Measurements from ENCODE around the gene KRT10. TPM values are rescaled to one million over a fixed set of nuclear protein-coding genes. Genes with fewer than 3 reads are reported as not detected.
A peak's percentile ranks its signal among the peaks of the same experiment; 100 is the strongest.
"Not testable (repeated sequence)": the region's sequence is repeated elsewhere in the genome, so short reads cannot be mapped to it uniquely, and the experiment has no call there.

Gene KRT10
- total RNA-seq, 1 donor: 2.2 TPM

- H3K9me3 ChIP-seq (ENCODE audit: low read depth, low read length): no peaks in the 10 kb centered on the region
- no peak for TF ChIP-seq CTCF (IDR thresholded peaks at IDR 0.05; ENCODE audit: extremely low read depth, low read depth, low read length)
- no peak overlapping the region for H2AFZ ChIP-seq (ENCODE audit: low read length)
Measured at GRCh38 chr17:40817103-40817682, 5.2 kb downstream of the KRT10 start.

GRCh38 chr17:40816569-40816968 is 5.8 kb downstream of the KRT10 start:
- DNase-seq (ENCODE audit: insufficient read length, low spot score, missing footprints): no peak
- Histone ChIP-seq H3K79me2 (ENCODE audit: insufficient read depth, low read length) (peaks cover 21% of the 10 kb centered on the region), H3K27ac (ENCODE audit: low read depth, low read length) (no peak overlapping the region), H3K27me3 (ENCODE audit: insufficient read depth, low read length) (no peaks in the 10 kb centered on the region), H3K4me2 (ENCODE audit: insufficient read depth, low read length) (no peak overlapping the region), H2AFZ (ENCODE audit: low read length) (no peak overlapping the region), H3K4me1 (ENCODE audit: insufficient read depth, low read length) (peaks cover 8% of the 10 kb centered on the region), H3K9me3 (ENCODE audit: low read depth, low read length) (no peaks in the 10 kb centered on the region), H4K20me1 (ENCODE audit: insufficient read depth, low read length) (no peaks in the 10 kb centered on the region), H3K36me3 (ENCODE audit: insufficient read depth, low read length) (peaks cover 11% of the 10 kb centered on the region), H3K4me3 (ENCODE audit: insufficient read depth, low read length) (no peak overlapping the region)
- no peak for TF ChIP-seq CTCF (IDR thresholded peaks at IDR 0.05; ENCODE audit: extremely low read depth, low read depth, low read length)

More at GRCh38 chr17:40817103-40817682, 5.2 kb downstream of the KRT10 start:
- DNase-seq (ENCODE audit: insufficient read length, low spot score, missing footprints): no peak
- peak overlapping the region; percentile 87 for H3K4me2 ChIP-seq (ENCODE audit: insufficient read depth, low read length)
- peaks cover 22% of the 10 kb centered on the region for H3K79me2 ChIP-seq (ENCODE audit: insufficient read depth, low read length)
- no peaks in the 10 kb centered on the region for H4K20me1 ChIP-seq (ENCODE audit: insufficient read depth, low read length)
- H3K4me1 ChIP-seq (ENCODE audit: insufficient read depth, low read length): peaks cover 8% of the 10 kb centered on the region
- H3K4me3 ChIP-seq (ENCODE audit: insufficient read depth, low read length): no peak overlapping the region
- H3K27me3 ChIP-seq (ENCODE audit: insufficient read depth, low read length): no peaks in the 10 kb centered on the region
- H3K27ac ChIP-seq (ENCODE audit: low read depth, low read length): no peak overlapping the region
- peaks cover 11% of the 10 kb centered on the region for H3K36me3 ChIP-seq (ENCODE audit: insufficient read depth, low read length)

GRCh38 chr17:40815381-40815780 is 7.0 kb downstream of the KRT10 start:
- H3K27me3 ChIP-seq (ENCODE audit: insufficient read depth, low read length): no peaks in the 10 kb centered on the region
- peaks cover 17% of the 10 kb centered on the region for H3K79me2 ChIP-seq (ENCODE audit: insufficient read depth, low read length)
- no peak for TF ChIP-seq CTCF (IDR thresholded peaks at IDR 0.05; ENCODE audit: extremely low read depth, low read depth, low read length)
- H3K4me2 ChIP-seq (ENCODE audit: insufficient read depth, low read length): no peak overlapping the region
- no peaks in the 10 kb centered on the region for H3K9me3 ChIP-seq (ENCODE audit: low read depth, low read length)
- no peaks in the 10 kb centered on the region for H4K20me1 ChIP-seq (ENCODE audit: insufficient read depth, low read length)
- peaks cover 14% of the 10 kb centered on the region for H3K4me1 ChIP-seq (ENCODE audit: insufficient read depth, low read length)
- no peak overlapping the region for H3K4me3 ChIP-seq (ENCODE audit: insufficient read depth, low read length)
- no peak overlapping the region for H2AFZ ChIP-seq (ENCODE audit: low read length)
- no peak overlapping the region for H3K27ac ChIP-seq (ENCODE audit: low read depth, low read length)
- H3K36me3 ChIP-seq (ENCODE audit: insufficient read depth, low read length): peaks cover 11% of the 10 kb centered on the region
- no peak for DNase-seq (ENCODE audit: insufficient read length, low spot score, missing footprints)

DNA sequence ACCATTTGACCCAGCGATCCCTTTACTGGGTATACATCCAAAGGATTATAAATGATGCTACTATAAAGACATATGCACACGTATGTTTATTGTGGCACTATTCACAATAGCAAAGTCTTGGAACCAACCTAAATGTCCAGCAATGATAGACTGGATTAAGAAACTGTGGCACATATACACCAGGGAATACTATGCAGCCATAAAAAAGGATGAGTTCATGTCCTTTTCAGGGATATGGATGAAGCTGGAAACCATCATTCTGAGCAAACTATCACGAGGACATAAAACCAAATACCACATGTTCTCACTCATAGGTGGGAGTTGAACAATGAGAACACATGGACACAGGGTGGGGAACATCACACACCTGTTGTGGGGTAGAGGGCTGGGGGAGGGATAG is 7.8 kb downstream of the KRT10 start:
- not testable (repeated sequence) for H3K27ac ChIP-seq (ENCODE audit: low read depth, low read length); H3K4me3 ChIP-seq (ENCODE audit: insufficient read depth, low read length); DNase-seq (ENCODE audit: insufficient read length, low spot score, missing footprints); H2AFZ ChIP-seq (ENCODE audit: low read length); H3K4me2 ChIP-seq (ENCODE audit: insufficient read depth, low read length); H4K20me1 ChIP-seq (ENCODE audit: insufficient read depth, low read length); H3K27me3 ChIP-seq (ENCODE audit: insufficient read depth, low read length); H3K9me3 ChIP-seq (ENCODE audit: low read depth, low read length)
- Histone ChIP-seq H3K79me2 (ENCODE audit: insufficient read depth, low read length) (peaks cover 11% of the 10 kb centered on the region), H3K36me3 (ENCODE audit: insufficient read depth, low read length) (peaks cover 11% of the 10 kb centered on the region), H3K4me1 (ENCODE audit: insufficient read depth, low read length) (peaks cover 17% of the 10 kb centered on the region)

All from osteoblast (primary cell).